ENCODE data around the gene MYO7A.
"Not testable (repeated sequence)": the region's sequence is repeated elsewhere in the genome, so short reads cannot be mapped to it uniquely, and the experiment has no call there.

Gene MYO7A

GRCh38 chr11:77093056-77093891 lies 34.8 kb upstream of the MYO7A start:
- FAIRE-seq, result no peak

GRCh38 chr11:77093987-77094840 lies 33.8 kb upstream of the MYO7A start:
- FAIRE-seq, result no peak

GRCh38 chr11:77094841-77095365 lies 33.1 kb upstream of the MYO7A start:
- FAIRE-seq, result no peak

DNA sequence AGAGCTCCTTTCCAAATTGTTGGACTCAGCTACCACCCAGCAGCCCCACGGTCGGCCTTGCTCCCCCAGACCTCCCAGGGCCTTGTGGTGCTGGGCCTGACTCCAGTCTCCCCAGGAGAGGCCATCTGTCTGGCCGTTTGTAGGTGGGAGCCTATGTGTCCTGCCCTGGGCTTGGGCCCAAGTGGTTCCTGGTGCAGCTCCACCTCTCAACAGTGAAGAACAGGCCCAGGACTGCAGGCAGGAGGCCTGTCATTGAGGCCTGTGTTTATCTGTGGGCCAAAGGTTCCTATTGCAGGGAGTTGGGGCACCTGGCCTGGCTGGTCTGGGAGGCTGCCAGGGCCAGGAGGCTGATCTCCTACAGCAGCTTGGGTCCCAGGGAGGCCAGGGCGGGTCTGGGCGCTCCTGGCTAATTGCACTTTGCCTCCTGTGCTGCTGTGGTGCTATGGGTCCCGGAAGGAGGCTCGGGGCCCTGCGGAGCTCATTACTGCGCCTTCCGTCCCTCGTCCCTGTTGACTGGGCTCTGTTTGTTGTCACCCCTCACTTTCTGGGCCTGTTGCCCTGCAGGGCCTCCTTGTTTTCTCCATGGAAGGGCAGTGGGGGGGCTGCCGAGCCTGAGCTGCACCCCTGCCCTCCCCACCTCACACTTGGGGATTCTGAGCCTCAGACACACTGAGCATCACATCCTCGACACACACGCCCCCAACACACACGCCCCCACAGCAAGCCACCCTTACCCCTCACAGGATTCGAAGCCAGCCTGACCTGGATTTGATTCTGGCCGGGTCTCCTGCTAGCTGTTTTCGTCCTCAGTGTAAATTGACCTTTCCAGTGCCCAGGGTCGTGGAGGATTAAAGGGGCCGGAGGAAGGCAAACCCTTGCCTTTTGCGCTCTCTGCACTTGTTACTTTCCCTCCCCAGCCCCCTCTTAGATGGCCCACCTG lies 32.2 kb upstream of the MYO7A start:
- no peak for FAIRE-seq

GRCh38 chr11:77096591-77097019 lies 31.4 kb upstream of the MYO7A start:
- no peak for FAIRE-seq

- not testable (repeated sequence) for FAIRE-seq
Measured at GRCh38 chr11:77097180-77097579, 30.9 kb upstream of the MYO7A start.

- FAIRE-seq, result no peak
Measured at GRCh38 chr11:77100166-77101042, 27.6 kb upstream of the MYO7A start.

DNA sequence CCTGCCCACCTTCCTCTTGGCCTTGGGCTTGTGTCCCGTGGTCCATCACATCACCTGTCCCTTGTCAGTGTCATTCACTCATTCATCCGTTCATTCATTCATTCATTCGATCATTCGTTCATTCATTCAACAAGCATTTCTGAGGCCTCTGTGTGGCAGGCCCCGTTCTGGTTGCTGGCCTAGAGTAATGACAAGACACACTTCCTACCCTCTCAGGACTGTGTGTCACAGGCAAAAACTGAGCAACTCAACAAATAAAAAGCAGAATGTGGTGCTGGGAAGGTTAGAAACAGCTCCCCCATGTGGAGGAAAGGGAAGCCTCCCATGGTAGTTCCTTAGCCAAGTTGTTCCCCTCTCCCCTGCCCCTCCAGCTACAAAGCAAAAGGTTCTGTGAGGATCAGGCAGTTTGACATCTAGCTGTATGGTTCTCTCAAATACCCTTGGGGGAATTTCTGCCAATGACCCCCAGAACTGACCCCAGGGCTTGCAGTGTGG lies 27.0 kb upstream of the MYO7A start:
- FAIRE-seq, result no peak

- FAIRE-seq, result no peak
Measured at GRCh38 chr11:77102246-77103210, 25.5 kb upstream of the MYO7A start, which contains the start of gene OMP. TSS of gene OMP (plus strand) at chr11:77102840. CDS start at chr11:77102840, 0 bp downstream.

GRCh38 chr11:77103319-77103718 lies 24.7 kb upstream of the MYO7A start:
- FAIRE-seq, result no peak

- FAIRE-seq, result no peak
Measured at GRCh38 chr11:77104727-77105126, 23.3 kb upstream of the MYO7A start.

DNA sequence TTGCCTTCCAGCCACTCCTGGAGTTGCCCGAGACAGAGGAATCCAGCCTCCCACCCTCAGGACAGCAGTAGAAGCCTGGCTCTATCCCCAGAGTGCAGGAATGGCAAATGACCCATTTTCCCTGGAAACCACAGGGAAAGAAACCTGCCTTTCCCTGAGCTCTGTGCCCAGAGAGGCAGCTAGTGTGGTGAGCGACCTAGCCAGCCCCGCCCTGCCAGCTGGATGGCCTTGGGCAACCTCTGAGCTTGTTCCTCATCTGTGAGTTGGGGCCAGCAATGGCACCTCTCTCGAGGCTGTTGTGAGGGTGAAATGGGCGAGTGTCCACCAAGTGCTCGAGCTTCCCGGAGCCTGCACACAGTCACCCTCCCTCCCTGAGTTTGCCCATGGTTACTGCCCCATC lies 21.7 kb upstream of the MYO7A start:
- no peak for FAIRE-seq

DNA sequence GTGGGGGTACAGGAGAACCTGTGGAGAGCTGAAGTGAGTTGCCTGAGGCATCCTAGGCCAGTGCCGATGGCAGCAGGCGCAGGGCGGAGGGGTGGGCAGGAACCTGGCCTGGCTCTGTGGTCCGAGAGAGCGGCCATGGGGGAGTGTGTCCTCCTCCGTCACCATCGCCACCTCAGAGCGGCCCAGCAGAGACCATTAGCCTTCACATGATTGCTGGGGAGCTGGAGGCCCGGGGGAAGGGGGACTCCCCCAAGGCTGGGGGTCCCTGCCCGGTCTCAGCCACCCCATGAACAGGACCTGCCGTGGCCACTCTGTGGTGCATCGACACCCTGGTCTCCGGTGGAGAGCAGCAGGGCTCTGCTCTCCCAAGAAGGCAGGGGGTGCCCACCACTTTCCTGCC lies 21.3 kb upstream of the MYO7A start:
- no peak for FAIRE-seq

DNA sequence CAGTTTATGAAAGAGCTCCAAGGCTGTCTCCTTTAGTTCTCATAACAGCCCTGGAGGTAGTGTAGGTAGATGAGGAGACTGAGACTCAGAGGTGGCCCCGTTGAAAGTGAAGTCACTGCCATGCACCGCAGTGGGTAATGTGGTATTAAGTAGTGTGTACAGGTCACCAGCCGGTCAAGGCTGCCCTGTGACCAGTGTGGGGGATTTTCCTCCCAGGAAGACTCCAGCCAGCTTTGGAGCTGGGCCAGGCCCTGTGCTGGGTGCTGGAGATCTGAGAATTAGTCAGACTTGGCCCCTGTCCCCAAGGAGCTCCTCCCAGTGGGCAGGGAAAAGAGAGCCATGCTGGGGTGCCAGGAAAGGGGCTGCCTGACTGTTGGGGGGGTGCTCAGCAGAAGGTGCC lies 20.1 kb upstream of the MYO7A start:
- FAIRE-seq, result no peak

DNA sequence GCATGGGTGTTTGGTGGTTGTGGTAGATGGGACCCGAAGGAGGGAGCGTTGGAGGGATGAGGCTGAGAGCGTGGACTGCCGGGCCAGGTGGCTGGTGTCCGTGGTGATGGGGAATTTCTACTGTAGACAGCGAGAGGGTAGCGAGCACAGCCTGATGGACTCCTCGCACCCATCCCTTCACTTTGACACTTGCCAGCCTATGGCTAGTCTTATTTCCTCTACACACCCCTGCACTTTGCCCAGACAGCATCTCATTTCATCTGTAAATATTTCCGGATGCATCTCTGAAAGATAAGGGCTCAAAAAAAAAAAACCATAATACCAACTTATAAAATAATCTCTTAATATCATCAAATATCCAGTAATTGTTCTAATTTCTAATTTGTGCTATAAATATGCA lies 19.6 kb upstream of the MYO7A start:
- FAIRE-seq, result no peak

DNA sequence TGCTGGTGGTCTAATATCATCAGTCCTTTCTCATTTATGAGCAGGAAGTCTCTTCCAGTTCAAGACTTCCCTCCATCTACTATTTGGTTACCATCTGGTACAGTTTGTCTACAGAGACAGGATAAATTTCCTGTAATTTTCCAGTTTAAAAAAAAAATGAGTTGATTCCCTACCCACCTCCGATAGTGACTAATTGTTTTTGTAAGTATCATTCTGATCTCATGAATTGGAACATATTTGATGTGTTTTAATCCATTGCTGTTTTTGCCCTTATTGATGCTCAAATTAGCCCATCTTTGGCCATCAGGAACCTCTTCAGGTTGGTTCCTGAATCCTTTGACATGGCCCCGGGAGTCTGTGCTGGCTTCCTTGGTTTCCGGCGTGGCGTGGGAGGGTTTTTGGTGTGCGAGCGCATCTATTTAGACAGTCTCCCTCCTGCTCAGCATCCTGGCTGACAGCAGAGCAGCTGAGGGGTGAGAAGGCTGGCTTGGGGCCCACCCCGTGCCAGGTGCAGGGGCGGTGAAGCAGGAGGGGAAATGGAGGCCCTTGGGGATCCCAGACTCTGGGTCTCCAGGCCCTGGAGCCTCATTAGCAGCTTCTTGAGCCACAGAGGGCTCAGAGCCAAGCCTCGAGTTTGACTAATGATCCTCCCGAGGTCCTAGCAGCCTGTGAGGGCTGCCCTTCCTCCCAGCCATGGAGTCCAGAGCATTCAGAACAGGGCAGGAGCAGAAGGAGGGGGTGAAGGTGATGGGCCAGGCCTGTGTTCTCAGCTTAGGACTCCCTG lies 18.6 kb upstream of the MYO7A start:
- no peak for FAIRE-seq

- FAIRE-seq, result no peak
Measured at GRCh38 chr11:77110836-77111235, 17.2 kb upstream of the MYO7A start.

GRCh38 chr11:77111277-77111676 lies 16.8 kb upstream of the MYO7A start:
- no peak for FAIRE-seq

GRCh38 chr11:77111946-77112345 lies 16.1 kb upstream of the MYO7A start:
- no peak for FAIRE-seq

Measured in islet of Langerhans (tissue), 1 donor.